Cardiac muscle cell (in vitro differentiated cells and primary cell): ENCODE results near the gene SF1. TPM values are rescaled to one million over a fixed set of nuclear protein-coding genes. Genes with fewer than 3 reads are reported as not detected.

Source experiments
- DNase-seq, 2 donors: peaks; one replicate each; pipeline versions ENCODE4 v3.0.0 to v3.0.0-alpha.2; 2010 to 2017; ENCODE audit warnings: low read depth in 1 of 2, low spot score in 1 of 2
- H3K27ac ChIP-seq: fragments of 200-600 bp; sonication (generic); 2 replicates; pipeline ENCODE4 v1.5.1; 2016
- H3K27me3 ChIP-seq: fragments of 200-600 bp; sonication (generic); 2 replicates; pipeline ENCODE4 v1.6.0; 2016; ENCODE audit warnings: control low read depth
- H3K36me3 ChIP-seq: fragments of 200-600 bp; sonication (generic); 2 replicates; pipeline ENCODE4 v1.5.1; 2016; ENCODE audit warnings: control low read depth
- H3K4me1 ChIP-seq: fragments of 200-600 bp; sonication (generic); 2 replicates; pipeline ENCODE4 v1.8.1; 2017; ENCODE audit warnings: low read depth, mild to moderate bottlenecking, mixed run types
- H3K4me3 ChIP-seq: fragments of 200-600 bp; sonication (generic); 2 replicates; pipeline ENCODE4 v1.5.1; 2016; ENCODE audit warnings: mild to moderate bottlenecking
- H3K9me3 ChIP-seq: fragments of 200-600 bp; sonication (generic); 2 replicates; pipeline ENCODE4 v1.5.1; 2017; ENCODE audit warnings: low read depth, mild to moderate bottlenecking, control low read depth
- polyA plus RNA-seq: library from polyadenylated mRNA; unstranded; fragments of >200 nt; fragmentation: Nextera tagmentation; extraction: Ambion mirVana; gene quantifications from 2 replicates; pipeline ENCODE4 v1.2.1, GENCODE V29; 2016
- total RNA-seq: library from RNA; depleted of rRNA; stranded (reverse); fragments of >200 nt; gene quantifications from 2 replicates; pipeline ENCODE4 v1.2.3, GENCODE V29; 2016
- TF ChIP-seq, protein P1 (sequence below): IDR thresholded peaks from 2 replicates; pipeline ENCODE4 v1.5.1; 2012; ENCODE audit warnings: low read depth, mild to moderate bottlenecking, low read length

SF1 gene
- total and polyA plus RNA-seq, 2 experiments from 2014 or later, result 143 to 360 TPM

DNA sequence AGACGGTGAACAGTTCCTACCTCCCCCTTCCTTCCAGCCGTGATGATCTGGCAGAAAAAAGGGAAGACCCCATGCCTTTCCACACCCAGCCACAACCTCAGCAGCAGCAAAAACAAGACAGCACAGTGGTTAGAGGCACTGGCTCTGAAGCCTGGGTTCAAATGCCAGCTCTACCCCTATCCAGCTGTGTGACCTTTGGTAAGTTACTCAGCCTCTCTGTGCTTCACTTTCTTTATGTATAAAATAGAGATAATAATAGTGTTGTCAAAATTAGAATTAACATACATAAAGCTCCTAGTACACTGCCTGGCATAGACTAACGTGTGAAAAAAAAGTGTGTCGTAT, 59.6 kb downstream of the SF1 start:
- DNase-seq, result no peak

DNA sequence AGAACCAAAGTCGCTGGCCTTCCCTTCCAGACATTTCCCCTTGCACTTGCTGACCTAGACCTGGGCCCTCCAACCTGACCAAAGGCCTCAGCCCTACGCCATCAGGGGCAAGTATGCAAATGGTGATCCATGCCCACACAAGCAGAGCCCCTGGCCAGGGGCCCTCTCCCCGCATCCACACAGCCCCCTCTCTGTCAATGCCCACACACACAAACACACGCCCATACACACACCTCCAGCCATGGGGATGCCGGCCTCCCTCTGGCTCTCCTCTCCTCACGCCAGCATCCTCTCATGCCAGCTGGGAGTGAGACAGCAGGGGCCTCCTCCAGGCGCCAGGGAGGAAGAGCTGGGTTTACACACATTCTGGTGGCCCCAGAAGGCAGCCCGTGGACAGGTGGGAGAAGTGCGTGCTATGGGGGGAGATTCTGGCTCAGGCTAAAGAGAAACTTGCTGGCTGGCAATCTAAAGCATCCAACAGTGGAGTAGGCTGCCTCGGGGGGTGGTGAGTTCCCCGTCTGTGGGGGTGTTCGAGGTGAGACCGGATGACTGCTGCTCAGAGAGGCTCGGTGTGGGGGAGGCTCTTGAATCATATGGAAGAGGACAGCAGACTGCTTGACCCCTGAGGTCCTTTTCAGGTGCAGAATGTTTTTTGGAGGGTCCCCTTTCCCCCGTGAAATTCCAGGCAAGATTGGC, 60.1 kb downstream of the SF1 start:
- Histone ChIP-seq H3K27me3 (peaks cover 97% of the 10 kb centered on the region), H3K36me3 (no peaks in the 10 kb centered on the region), H3K4me3 (no peak overlapping the region), H3K9me3 (no peaks in the 10 kb centered on the region), H3K4me1 (no peaks in the 10 kb centered on the region), H3K27ac (no peak overlapping the region)
- DNase-seq, result no peak
- TF ChIP-seq, protein P1, sequence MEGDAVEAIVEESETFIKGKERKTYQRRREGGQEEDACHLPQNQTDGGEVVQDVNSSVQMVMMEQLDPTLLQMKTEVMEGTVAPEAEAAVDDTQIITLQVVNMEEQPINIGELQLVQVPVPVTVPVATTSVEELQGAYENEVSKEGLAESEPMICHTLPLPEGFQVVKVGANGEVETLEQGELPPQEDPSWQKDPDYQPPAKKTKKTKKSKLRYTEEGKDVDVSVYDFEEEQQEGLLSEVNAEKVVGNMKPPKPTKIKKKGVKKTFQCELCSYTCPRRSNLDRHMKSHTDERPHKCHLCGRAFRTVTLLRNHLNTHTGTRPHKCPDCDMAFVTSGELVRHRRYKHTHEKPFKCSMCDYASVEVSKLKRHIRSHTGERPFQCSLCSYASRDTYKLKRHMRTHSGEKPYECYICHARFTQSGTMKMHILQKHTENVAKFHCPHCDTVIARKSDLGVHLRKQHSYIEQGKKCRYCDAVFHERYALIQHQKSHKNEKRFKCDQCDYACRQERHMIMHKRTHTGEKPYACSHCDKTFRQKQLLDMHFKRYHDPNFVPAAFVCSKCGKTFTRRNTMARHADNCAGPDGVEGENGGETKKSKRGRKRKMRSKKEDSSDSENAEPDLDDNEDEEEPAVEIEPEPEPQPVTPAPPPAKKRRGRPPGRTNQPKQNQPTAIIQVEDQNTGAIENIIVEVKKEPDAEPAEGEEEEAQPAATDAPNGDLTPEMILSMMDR, result no peak

More for the DNA sequence above, 59.6 kb downstream of the SF1 start:
- Histone ChIP-seq H3K4me1 (no peaks in the 10 kb centered on the region), H3K36me3 (no peaks in the 10 kb centered on the region), H3K27me3 (peaks cover 92% of the 10 kb centered on the region), H3K4me3 (no peak overlapping the region), H3K27ac (no peak overlapping the region), H3K9me3 (no peaks in the 10 kb centered on the region)
- TF ChIP-seq, protein P1, result no peak

DNA sequence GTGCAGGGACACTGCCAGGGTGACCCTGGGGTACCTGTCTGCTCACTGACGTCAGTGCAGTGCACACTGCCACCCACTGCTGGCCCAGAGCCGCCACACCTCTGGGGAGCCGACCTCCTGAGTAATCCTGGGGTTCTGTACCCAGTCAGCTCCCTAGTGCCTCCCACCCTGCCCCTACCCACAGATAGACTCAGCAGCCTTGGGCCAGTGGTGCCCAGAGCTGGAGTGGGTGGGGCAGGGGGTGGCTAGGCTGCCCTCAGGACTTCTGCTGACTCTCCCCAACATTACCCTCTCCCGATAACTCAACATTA, 61.1 kb downstream of the SF1 start:
- DNase-seq, result no peak
- Histone ChIP-seq H3K4me3 (no peak overlapping the region), H3K27ac (no peak overlapping the region), H3K9me3 (no peaks in the 10 kb centered on the region), H3K36me3 (no peaks in the 10 kb centered on the region), H3K27me3 (peaks cover 99% of the 10 kb centered on the region), H3K4me1 (no peaks in the 10 kb centered on the region)
- TF ChIP-seq, protein P1, result no peak

DNA sequence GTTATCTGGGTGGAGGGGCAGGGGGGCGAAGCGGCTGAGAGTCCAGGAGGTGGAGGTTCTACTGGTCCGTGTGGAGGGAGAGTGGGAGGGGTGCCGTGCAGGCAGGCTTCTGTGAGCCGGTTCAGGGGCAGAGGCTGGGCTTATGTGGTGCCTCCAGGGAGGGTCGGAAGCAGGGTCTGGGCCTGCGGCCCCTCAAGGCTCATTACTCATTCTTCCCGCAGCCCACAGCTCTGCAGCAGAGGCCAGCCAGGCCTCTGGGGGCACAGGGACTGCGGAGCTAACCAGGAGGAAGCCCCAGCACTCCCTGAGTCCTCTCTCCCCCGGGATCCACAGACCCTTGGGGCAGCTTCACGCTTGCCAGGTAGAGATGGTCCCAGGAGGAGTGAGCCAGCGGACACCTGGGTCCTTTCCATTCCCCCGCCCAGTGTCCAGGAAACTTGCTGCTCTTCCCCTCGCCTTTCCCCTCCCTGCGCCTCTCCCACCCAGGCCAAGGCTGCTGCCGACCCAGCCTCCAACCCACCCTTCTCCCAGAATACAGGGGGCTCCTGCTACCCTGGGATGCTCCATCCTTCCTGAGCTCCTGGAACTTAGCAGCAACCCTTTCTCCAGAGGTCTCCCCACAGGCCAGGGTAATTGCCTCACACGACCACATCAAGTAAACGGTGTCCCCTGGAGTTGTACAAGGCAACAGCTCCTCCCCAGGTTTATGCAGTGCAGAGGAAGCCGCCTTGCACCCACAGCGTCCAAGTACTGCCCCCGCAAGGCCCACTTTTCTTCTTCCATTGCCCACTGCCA, 61.7 kb downstream of the SF1 start:
- H3K4me3 ChIP-seq, result no peak overlapping the region
- TF ChIP-seq, protein P1, result no peak
- DNase-seq, result no peak
- no peaks in the 10 kb centered on the region for H3K36me3 ChIP-seq
- H3K27me3 ChIP-seq, result peaks cover 99% of the 10 kb centered on the region
- no peaks in the 10 kb centered on the region for H3K4me1 ChIP-seq
- H3K27ac ChIP-seq, result no peak overlapping the region
- H3K9me3 ChIP-seq, result no peaks in the 10 kb centered on the region

DNA sequence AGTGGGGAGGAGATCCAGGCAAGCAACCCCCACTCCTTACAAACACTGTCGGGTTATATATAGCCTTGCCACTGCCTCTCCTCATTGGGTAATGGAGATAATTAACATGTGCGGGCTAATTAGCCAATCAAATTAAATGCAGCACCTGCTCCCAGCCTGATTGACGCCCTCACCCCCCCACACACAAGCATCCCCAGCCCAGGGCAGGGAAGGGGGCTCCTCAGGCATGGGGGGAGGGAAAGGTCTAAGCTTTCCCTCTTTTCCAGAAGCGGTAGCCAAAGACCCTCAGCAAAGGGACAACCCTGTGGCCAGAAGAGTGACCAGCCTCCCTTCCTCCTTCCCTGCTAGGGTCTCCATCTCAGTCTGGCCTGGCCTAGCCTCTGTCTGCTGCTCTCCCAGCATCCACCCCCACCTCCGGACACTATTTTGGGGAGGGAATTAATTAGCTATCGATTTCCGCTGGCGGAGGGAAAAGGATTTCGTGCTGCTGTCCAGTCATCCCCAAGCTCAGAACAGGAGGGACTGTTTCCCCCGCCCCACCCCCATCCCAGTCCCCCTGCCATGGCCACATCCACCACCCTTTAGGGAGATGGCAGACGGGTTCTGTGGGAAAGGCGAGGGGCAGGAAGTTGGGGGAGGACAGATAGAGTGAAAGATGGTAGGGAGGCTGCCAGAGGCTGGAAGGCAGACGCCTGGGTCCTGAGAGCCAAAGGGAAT, 62.4 kb downstream of the SF1 start:
- Histone ChIP-seq H3K36me3 (no peaks in the 10 kb centered on the region), H3K4me3 (no peak overlapping the region), H3K27me3 (peaks cover 99% of the 10 kb centered on the region), H3K4me1 (peaks cover 2% of the 10 kb centered on the region), H3K9me3 (no peaks in the 10 kb centered on the region), H3K27ac (no peak overlapping the region)
- no peak for DNase-seq
- TF ChIP-seq, protein P1, result no peak
